Transverse colon (tissue), 4 donors: ENCODE results near the gene SLC46A1. TPM values are rescaled to one million over a fixed set of nuclear protein-coding genes. Genes with fewer than 3 reads are reported as not detected.

Experiments used
- DNase-seq: peaks from one replicate; pipeline ENCODE4 v3.0.0-alpha.2; 2019
- H3K27ac ChIP-seq, 4 donors: fragments of 200-600 bp; sonication (generic); 2 replicates each; pipeline ENCODE4 v1.5.1; 2016 to 2018; ENCODE audit warnings: inconsistent platforms in 4 of 4
- H3K27me3 ChIP-seq: fragments of 200-600 bp; sonication (generic); 2 replicates; pipeline ENCODE4 v1.5.1; 2017; ENCODE audit warnings: inconsistent platforms
- H3K36me3 ChIP-seq, 4 donors: fragments of 200-600 bp; sonication (generic); 2 replicates each; pipeline ENCODE4 v1.5.1; 2017 to 2019; ENCODE audit warnings: inconsistent platforms in 4 of 4
- H3K4me1 ChIP-seq, 4 donors: fragments of 200-600 bp; sonication (generic); 2 replicates each; pipeline ENCODE4 v1.5.1; 2017 to 2020; ENCODE audit warnings: inconsistent platforms in 4 of 4
- H3K4me3 ChIP-seq, 4 donors: fragments of 200-600 bp; sonication (generic); 1 replicate in 1 of 4; 2 replicates in 3 of 4; pipeline versions ENCODE4 v1.5.1 to v1.6.1; 2017 to 2019; ENCODE audit warnings: inconsistent platforms in 4 of 4
- H3K9me3 ChIP-seq, 2 donors: fragments of 200-600 bp; sonication (generic); 2 replicates each; pipeline ENCODE4 v1.5.1; 2017 to 2019; ENCODE audit warnings: inconsistent platforms in 2 of 2
- CTCF ChIP-seq, 5 experiments: fragments of 200-600 bp in 3 of 5; fragments of 450-650 bp in 2 of 5; sonication (generic) in 3 of 5; IDR thresholded peaks; 1 replicate in 2 of 5; 2 replicates in 3 of 5; pipeline ENCODE4 v1.5.1; 2016 to 2017; ENCODE audit warnings: antibody characterized with exemption in 5 of 5, inconsistent platforms in 3 of 5, mild to moderate bottlenecking in 2 of 5, moderate library complexity in 1 of 5
- EP300 ChIP-seq: sonication (generic); formaldehyde crosslinking; IDR thresholded peaks from one replicate; pipeline ENCODE4 v1.6.1; 2017; ENCODE audit warnings: antibody characterized with exemption, low read depth
- POLR2A ChIP-seq: fragments of 450-650 bp; IDR thresholded peaks from one replicate; pipeline ENCODE4 v1.6.1; 2016; ENCODE audit warnings: antibody characterized with exemption, mild to moderate bottlenecking, moderate library complexity
- POLR2AphosphoS5 ChIP-seq, 3 donors: sonication (generic); formaldehyde crosslinking; IDR thresholded peaks; one replicate each; pipeline ENCODE4 v1.6.1; 2016; ENCODE audit warnings: antibody characterized with exemption in 3 of 3
- WGBS, 2 donors: methylation state at CpG; one replicate each; pipeline ENCODE4 v1.1.5; 2018; ENCODE audit warnings: low coverage in 1 of 2; 5-methylcytosine and 5-hydroxymethylcytosine counted together
- in situ Hi-C, 4 donors: fragments of 200-750 bp; cut with MboI; loops; one replicate each; pipeline versions ENCODE4 v1.15.0 to v1.15.1; 2017; ENCODE audit warnings: low sequenced_read_pairs in 3 of 4, low pct_ligation_motif_present in 1 of 4, low pct_unique_long_range_greater_than_20kb in 1 of 4
- intact Hi-C: fragments of 100-400 bp; cut with DNase I; formaldehyde crosslinking; loops from one replicate; pipeline ENCODE4 v1.15.1; 2023; ENCODE audit warnings: low total_unique reads
- total RNA-seq, 4 donors: library from RNA; depleted of rRNA; stranded (reverse); fragments of >200 nt; gene quantifications; one replicate each; pipeline ENCODE4 v1.1.0, GENCODE V29; 2016

SLC46A1 gene
- total RNA-seq, 4 donors from 2014 or later, result 7.5 to 15.9 (median 11.0) TPM

- 44% methylated on average over 42 of the region's 72 CpGs; no CpG with 5 or more reads in 1 of the 2 donors for WGBS, 2 donors
- Histone ChIP-seq H3K27ac (no peak overlapping the region), H3K4me1 (peaks cover 0 to 19% (median 8%) of the 10 kb centered on the region in 4 donors), H3K9me3 (no peaks in the 10 kb centered on the region), H3K4me3 (peak overlapping the region in 1 of 4 donors; percentile 20), H3K36me3 (no peaks in the 10 kb centered on the region), H3K27me3 (no peaks in the 10 kb centered on the region)
- in situ Hi-C loops, result no loop called here
- peak; percentile 47 for DNase-seq
- TF ChIP-seq POLR2A (no peak), CTCF (IDR thresholded peaks at IDR 0.05) (peak; percentile 20 to 36 (median 25))
- intact Hi-C loops, result loop anchor here (5.0 kb wide), 1 partner anchor 161 kb away; no protein-coding TSS in a partner anchor
These were observed 24.7 kb downstream of the SLC46A1 start for GRCh38 chr17:28381141-28381825.

GRCh38 chr17:28379814-28380801 lies 25.9 kb downstream of the SLC46A1 start:
- Histone ChIP-seq H3K27ac (no peak overlapping the region), H3K4me1 (peaks cover 0 to 15% (median 6%) of the 10 kb centered on the region in 4 donors), H3K4me3 (no peak overlapping the region), H3K36me3 (no peaks in the 10 kb centered on the region), H3K9me3 (no peaks in the 10 kb centered on the region), H3K27me3 (no peaks in the 10 kb centered on the region)
- DNase-seq, result no peak
- 86 to 89% methylated on average over 4 to 10 of the region's 10 CpGs for WGBS, 2 donors
- intact Hi-C loops, result loop anchor here (5.0 kb wide), 1 partner anchor 162 kb away; no protein-coding TSS in a partner anchor
- in situ Hi-C loops, result no loop called here
- TF ChIP-seq POLR2A, result no peak
- TF ChIP-seq EP300, result no peak
- TF ChIP-seq CTCF (IDR thresholded peaks at IDR 0.05), result no peak
- TF ChIP-seq POLR2AphosphoS5 (IDR thresholded peaks at IDR 0.05), result no peak

- no peak for DNase-seq
These were observed 33.1 kb downstream of the SLC46A1 start for GRCh38 chr17:28372945-28373274.

GRCh38 chr17:28372203-28372944 lies 33.6 kb downstream of the SLC46A1 start:
- Histone ChIP-seq H3K27me3 (peaks cover 18% of the 10 kb centered on the region), H3K4me3 (peak overlapping the region; percentile 10 to 56 (median 44)), H3K27ac (peak overlapping the region; percentile 59 to 77 (median 74)), H3K9me3 (no peaks in the 10 kb centered on the region), H3K4me1 (peaks cover 8 to 20% (median 15%) of the 10 kb centered on the region in 4 donors), H3K36me3 (no peaks in the 10 kb centered on the region)
- TF ChIP-seq CTCF (IDR thresholded peaks at IDR 0.05), result no peak
- TF ChIP-seq EP300, result no peak
- intact Hi-C loops (no loop called here), in situ Hi-C loops (no loop called here)
- 18 to 80% methylated on average over 2 to 26 of the region's 53 CpGs for WGBS, 2 donors
- DNase-seq, result no peak

More at GRCh38 chr17:28372945-28373274, 33.1 kb downstream of the SLC46A1 start:
- H3K4me3 ChIP-seq, result peak overlapping the region in 1 of 4 donors; percentile 56
- no peak for TF ChIP-seq EP300
- peaks cover 18% of the 10 kb centered on the region for H3K27me3 ChIP-seq
- no peaks in the 10 kb centered on the region for H3K9me3 ChIP-seq
- intact Hi-C loops (no loop called here), in situ Hi-C loops (no loop called here)
- H3K4me1 ChIP-seq, result peaks cover 8 to 20% (median 15%) of the 10 kb centered on the region in 4 donors
- 80 to 89% methylated on average over 2 to 6 of the region's 6 CpGs for WGBS, 2 donors
- no peaks in the 10 kb centered on the region for H3K36me3 ChIP-seq
- H3K27ac ChIP-seq, result no peak overlapping the region
